ENCODE results near the gene BCAR3. TPM values are rescaled to one million over a fixed set of nuclear protein-coding genes. Genes with fewer than 3 reads are reported as not detected.

BCAR3 gene
- total RNA-seq, 4 donors from 2014 or later, result 15.9 to 49.6 (median 30.8) TPM

GRCh38 chr1:93573940-93574469, 107.6 kb downstream of the BCAR3 start:
- no peak overlapping the region for H3K4me3 ChIP-seq
- peaks cover 3% of the 10 kb centered on the region for H3K4me1 ChIP-seq
- no peak overlapping the region for H3K27ac ChIP-seq
- no peaks in the 10 kb centered on the region for H3K27me3 ChIP-seq
- H3K9me3 ChIP-seq, result no peaks in the 10 kb centered on the region
- no peak for TF ChIP-seq POLR2A (IDR thresholded peaks at IDR 0.05)
- no peak for TF ChIP-seq EP300 (IDR thresholded peaks at IDR 0.05)
- TF ChIP-seq CTCF (IDR thresholded peaks at IDR 0.05), result no peak
- no peak for TF ChIP-seq POLR2AphosphoS5 (IDR thresholded peaks at IDR 0.05)
- no peak for DNase-seq (ENCODE audit: low spot score in 2 of 2)
- WGBS, result 33% methylated on average over 1 of the region's 1 CpG
- peaks cover 58% of the 10 kb centered on the region for H3K36me3 ChIP-seq

- H3K27ac ChIP-seq, result no peak overlapping the region
- H3K4me1 ChIP-seq, result no peaks in the 10 kb centered on the region
- DNase-seq (ENCODE audit: low spot score in 2 of 2), result no peak
- no peaks in the 10 kb centered on the region for H3K9me3 ChIP-seq
- TF ChIP-seq POLR2AphosphoS5 (IDR thresholded peaks at IDR 0.05) (no peak), CTCF (IDR thresholded peaks at IDR 0.05) (no peak), EP300 (IDR thresholded peaks at IDR 0.05) (no peak), POLR2A (IDR thresholded peaks at IDR 0.05) (no peak)
- WGBS, result 95% methylated on average over 9 of the region's 12 CpGs
- H3K4me3 ChIP-seq, result no peak overlapping the region
- peaks cover 63% of the 10 kb centered on the region for H3K36me3 ChIP-seq
- H3K27me3 ChIP-seq, result no peaks in the 10 kb centered on the region
Measured at GRCh38 chr1:93571623-93572310, 109.9 kb downstream of the BCAR3 start.

- TF ChIP-seq CTCF (IDR thresholded peaks at IDR 0.05) (no peak), POLR2A (IDR thresholded peaks at IDR 0.05) (no peak), POLR2AphosphoS5 (IDR thresholded peaks at IDR 0.05) (no peak), EP300 (IDR thresholded peaks at IDR 0.05) (no peak)
- no peak overlapping the region for H3K4me3 ChIP-seq
- H3K27me3 ChIP-seq, result no peaks in the 10 kb centered on the region
- 88% methylated on average over 2 of the region's 2 CpGs for WGBS
- H3K9me3 ChIP-seq, result no peaks in the 10 kb centered on the region
- peaks cover 70% of the 10 kb centered on the region for H3K36me3 ChIP-seq
- no peak for DNase-seq (ENCODE audit: low spot score in 2 of 2)
- no peaks in the 10 kb centered on the region for H3K4me1 ChIP-seq
- no peak overlapping the region for H3K27ac ChIP-seq
Measured at GRCh38 chr1:93569489-93569888, 112.1 kb downstream of the BCAR3 start.

GRCh38 chr1:93567255-93567918, 114.2 kb downstream of the BCAR3 start:
- H3K9me3 ChIP-seq, result no peaks in the 10 kb centered on the region
- no peak for DNase-seq (ENCODE audit: low spot score in 2 of 2)
- no peak overlapping the region for H3K4me3 ChIP-seq
- H3K36me3 ChIP-seq, result peaks cover 65% of the 10 kb centered on the region
- no peaks in the 10 kb centered on the region for H3K27me3 ChIP-seq
- 66% methylated on average over 15 of the region's 15 CpGs for WGBS
- peak overlapping the region; percentile 21 for H3K27ac ChIP-seq
- TF ChIP-seq CTCF (IDR thresholded peaks at IDR 0.05), result no peak
- no peak for TF ChIP-seq POLR2A (IDR thresholded peaks at IDR 0.05)
- no peak for TF ChIP-seq POLR2AphosphoS5 (IDR thresholded peaks at IDR 0.05)
- TF ChIP-seq EP300 (IDR thresholded peaks at IDR 0.05), result no peak
- H3K4me1 ChIP-seq, result no peaks in the 10 kb centered on the region

- WGBS, result 70% methylated on average over 10 of the region's 10 CpGs
- Histone ChIP-seq H3K9me3 (no peaks in the 10 kb centered on the region), H3K36me3 (peaks cover 64% of the 10 kb centered on the region), H3K4me3 (no peak overlapping the region), H3K27me3 (no peaks in the 10 kb centered on the region), H3K27ac (peak overlapping the region; percentile 47), H3K4me1 (no peaks in the 10 kb centered on the region)
- no peak for DNase-seq (ENCODE audit: low spot score in 2 of 2)
- TF ChIP-seq POLR2AphosphoS5 (IDR thresholded peaks at IDR 0.05) (peak in 1 of 3 donors; percentile 11), POLR2A (IDR thresholded peaks at IDR 0.05) (no peak), CTCF (IDR thresholded peaks at IDR 0.05) (no peak)
Measured at GRCh38 chr1:93566227-93566626, 115.4 kb downstream of the BCAR3 start.

Measured in suprapubic skin (tissue), 4 donors.